Stimulated activated CD4-positive, alpha-beta T cell treated with anti-CD3 and anti-CD28 coated beads, Interleukin-1b, Interleukin-23, amount 100 ng/mL, for 1 hour (primary cell): ENCODE measurements around the gene ARHGEF7.
A peak's percentile ranks its signal among the peaks of the same experiment; 100 is the strongest.
"Not testable (repeated sequence)": the region's sequence is repeated elsewhere in the genome, so short reads cannot be mapped to it uniquely, and the experiment has no call there.

Source experiments
- DNase-seq, 2 donors: peaks; one replicate each; pipeline ENCODE4 v3.0.0-alpha.2; 2020; ENCODE audit warnings: low read depth in 2 of 2

The ARHGEF7 gene

GRCh38 chr13:111171629-111172028, 56.5 kb downstream of the ARHGEF7 start:
- DNase-seq, result no peak

- DNase-seq, result no peak
Observed at GRCh38 chr13:111174377-111175114, 59.4 kb downstream of the ARHGEF7 start.

GRCh38 chr13:111175372-111175771, 60.3 kb downstream of the ARHGEF7 start:
- no peak for DNase-seq

GRCh38 chr13:111175935-111176334, 60.8 kb downstream of the ARHGEF7 start:
- no peak for DNase-seq

- DNase-seq, result no peak
Observed at GRCh38 chr13:111176421-111176820, 61.3 kb downstream of the ARHGEF7 start.

- DNase-seq, result peak in 1 of 2 donors; percentile 7
Observed at GRCh38 chr13:111177081-111177711, 62.1 kb downstream of the ARHGEF7 start.

- DNase-seq, result no peak
Observed at GRCh38 chr13:111177921-111178320, 62.8 kb downstream of the ARHGEF7 start.

GRCh38 chr13:111178402-111178801, 63.3 kb downstream of the ARHGEF7 start:
- DNase-seq, result no peak

- no peak for DNase-seq
Observed at GRCh38 chr13:111179908-111180760, 65.0 kb downstream of the ARHGEF7 start.

GRCh38 chr13:111181977-111182376, 66.9 kb downstream of the ARHGEF7 start:
- no peak for DNase-seq

- no peak for DNase-seq
Observed at GRCh38 chr13:111183087-111183645, 68.1 kb downstream of the ARHGEF7 start.

- no peak for DNase-seq
Observed at GRCh38 chr13:111183959-111184358, 68.8 kb downstream of the ARHGEF7 start.

GRCh38 chr13:111184458-111185401, 69.6 kb downstream of the ARHGEF7 start:
- no peak for DNase-seq

GRCh38 chr13:111186305-111186935, 71.3 kb downstream of the ARHGEF7 start:
- no peak for DNase-seq

GRCh38 chr13:111187960-111188541, 72.9 kb downstream of the ARHGEF7 start:
- no peak for DNase-seq

GRCh38 chr13:111189064-111189505, 74.0 kb downstream of the ARHGEF7 start:
- DNase-seq, result peak in 1 of 2 donors; percentile 12

- not testable (repeated sequence) for DNase-seq
Observed at GRCh38 chr13:111189516-111189915, 74.4 kb downstream of the ARHGEF7 start.

GRCh38 chr13:111193223-111193622, 78.1 kb downstream of the ARHGEF7 start:
- not testable (repeated sequence) for DNase-seq

- DNase-seq, result not testable (repeated sequence)
Observed at GRCh38 chr13:111194651-111195050, 79.5 kb downstream of the ARHGEF7 start.
